DND-41 (cell line): Measurements from ENCODE around the gene IGFBP2.

ENCODE experiments used
- EZH2 ChIP-seq: IDR thresholded peaks from 3 replicates; pipeline ENCODE4 v1.6.1; 2012; ENCODE audit warnings: borderline replicate concordance, low read depth, mild to moderate bottlenecking, moderate library complexity, low read length, inconsistent platforms; ENCODE audit not compliant: severe bottlenecking
- TF ChIP-seq, protein P1 (sequence below): IDR thresholded peaks from 2 replicates; pipeline ENCODE4 v1.5.1; 2012; ENCODE audit warnings: borderline replicate concordance, low read length, moderate library complexity, mild to moderate bottlenecking; ENCODE audit not compliant: poor library complexity, severe bottlenecking; ENCODE audit errors: extremely low read depth

GRCh38 chr2:216619411-216620393 lies 13.5 kb upstream of the IGFBP2 start:
- TF ChIP-seq, protein P1, sequence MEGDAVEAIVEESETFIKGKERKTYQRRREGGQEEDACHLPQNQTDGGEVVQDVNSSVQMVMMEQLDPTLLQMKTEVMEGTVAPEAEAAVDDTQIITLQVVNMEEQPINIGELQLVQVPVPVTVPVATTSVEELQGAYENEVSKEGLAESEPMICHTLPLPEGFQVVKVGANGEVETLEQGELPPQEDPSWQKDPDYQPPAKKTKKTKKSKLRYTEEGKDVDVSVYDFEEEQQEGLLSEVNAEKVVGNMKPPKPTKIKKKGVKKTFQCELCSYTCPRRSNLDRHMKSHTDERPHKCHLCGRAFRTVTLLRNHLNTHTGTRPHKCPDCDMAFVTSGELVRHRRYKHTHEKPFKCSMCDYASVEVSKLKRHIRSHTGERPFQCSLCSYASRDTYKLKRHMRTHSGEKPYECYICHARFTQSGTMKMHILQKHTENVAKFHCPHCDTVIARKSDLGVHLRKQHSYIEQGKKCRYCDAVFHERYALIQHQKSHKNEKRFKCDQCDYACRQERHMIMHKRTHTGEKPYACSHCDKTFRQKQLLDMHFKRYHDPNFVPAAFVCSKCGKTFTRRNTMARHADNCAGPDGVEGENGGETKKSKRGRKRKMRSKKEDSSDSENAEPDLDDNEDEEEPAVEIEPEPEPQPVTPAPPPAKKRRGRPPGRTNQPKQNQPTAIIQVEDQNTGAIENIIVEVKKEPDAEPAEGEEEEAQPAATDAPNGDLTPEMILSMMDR: peak; percentile 15
- TF ChIP-seq EZH2: no peak
